Esophagus squamous epithelium (tissue), 5 donors: Measurements from ENCODE around the gene LRBA. TPM values are rescaled to one million over a fixed set of nuclear protein-coding genes. Genes with fewer than 3 reads are reported as not detected.

Source experiments
- DNase-seq: peaks from one replicate; lab custom pipeline; 2025; lab: John Stamatoyannopoulos, UW
- H3K27ac ChIP-seq, 4 donors: fragments of 200-600 bp; sonication (generic); one replicate each; pipeline ENCODE4 v1.5.1; 2016 to 2019; ENCODE audit warnings: mild to moderate bottlenecking in 1 of 4
- H3K27me3 ChIP-seq, 4 donors: fragments of 200-600 bp; sonication (generic); 1 replicate in 3 of 4; 2 replicates in 1 of 4; pipeline versions ENCODE4 v1.5.1 to v1.6.0; 2017 to 2021; ENCODE audit warnings: antibody characterized with exemption in 1 of 4
- H3K36me3 ChIP-seq, 3 donors: fragments of 200-600 bp; sonication (generic); one replicate each; pipeline ENCODE4 v1.5.1; 2016 to 2019
- H3K4me1 ChIP-seq, 3 donors: fragments of 200-600 bp; sonication (generic); one replicate each; pipeline ENCODE4 v1.5.1; 2017 to 2019
- H3K4me3 ChIP-seq, 4 donors: fragments of 200-600 bp; sonication (generic); 1 replicate in 3 of 4; 2 replicates in 1 of 4; pipeline ENCODE4 v1.5.1; 2016 to 2019; ENCODE audit warnings: mild to moderate bottlenecking in 2 of 4, moderate library complexity in 1 of 4
- H3K9me3 ChIP-seq, 3 donors: fragments of 200-600 bp; sonication (generic); one replicate each; pipeline ENCODE4 v1.5.1; 2016 to 2019
- CTCF ChIP-seq, 6 experiments: fragments of 450-650 bp in 4 of 6; fragments of 200-600 bp in 2 of 6; sonication (generic) in 2 of 6; IDR thresholded peaks; one replicate each; pipeline ENCODE4 v1.5.1; 2016 to 2019; ENCODE audit warnings: antibody characterized with exemption in 6 of 6, mild to moderate bottlenecking in 4 of 6, moderate library complexity in 4 of 6
- POLR2A ChIP-seq, 4 donors: fragments of 450-650 bp; IDR thresholded peaks; one replicate each; pipeline ENCODE4 v1.6.1; 2017; ENCODE audit warnings: antibody characterized with exemption in 4 of 4, mild to moderate bottlenecking in 4 of 4, moderate library complexity in 3 of 4
- WGBS, 2 donors: methylation state at CpG; one replicate each; pipeline ENCODE4 v1.1.5; 2018; 5-methylcytosine and 5-hydroxymethylcytosine counted together
- intact Hi-C: fragments of 100-400 bp; cut with DNase I; formaldehyde crosslinking; loops from one replicate; pipeline ENCODE4 v1.15.0; 2022
- total RNA-seq, 4 donors: library from RNA; depleted of rRNA; stranded (reverse); fragments of >200 nt; gene quantifications; one replicate each; pipeline ENCODE4 v1.1.0, GENCODE V29; 2016
- donor health status: DM: yes; HTN: yes; CAD: no.

Gene LRBA
- total RNA-seq, 4 donors from 2014 or later, result 54.7 to 91.8 (median 66.2) TPM

GRCh38 chr4:150944660-150945059, 70.4 kb downstream of the LRBA start:
- no peaks in the 10 kb centered on the region for H3K27me3 ChIP-seq
- DNase-seq, result no peak
- intact Hi-C loops, result no loop called here
- TF ChIP-seq CTCF (IDR thresholded peaks at IDR 0.05), result no peak
- no peak for TF ChIP-seq POLR2A (IDR thresholded peaks at IDR 0.05)
- 79 to 88% methylated on average over 6 of the region's 6 CpGs for WGBS, 2 donors
- H3K4me1 ChIP-seq, result no peaks in the 10 kb centered on the region
- H3K4me3 ChIP-seq, result no peak overlapping the region
- no peaks in the 10 kb centered on the region for H3K9me3 ChIP-seq
- H3K27ac ChIP-seq, result no peak overlapping the region
- no peaks in the 10 kb centered on the region for H3K36me3 ChIP-seq

DNA sequence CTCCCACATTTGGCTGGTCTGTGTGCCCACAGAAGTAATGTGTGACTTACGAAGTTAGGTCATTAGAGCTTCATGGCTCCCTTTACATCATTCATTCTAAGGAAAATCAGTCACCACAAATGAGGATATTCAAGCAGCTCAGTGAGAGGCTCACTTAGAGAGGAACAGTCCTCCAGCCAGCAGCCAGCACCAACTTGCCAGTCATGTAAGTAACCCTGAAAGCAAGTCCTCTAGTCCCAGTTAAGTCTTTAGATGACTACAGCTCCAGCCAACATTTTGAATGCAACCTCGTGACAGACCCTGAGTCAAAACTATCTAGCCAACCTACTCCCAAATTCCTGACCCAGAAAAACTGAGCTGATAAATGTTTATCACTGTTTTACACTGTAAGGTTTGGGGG, 71.3 kb downstream of the LRBA start:
- Histone ChIP-seq H3K4me3 (no peak overlapping the region), H3K27me3 (no peaks in the 10 kb centered on the region), H3K27ac (no peak overlapping the region), H3K4me1 (peaks cover 0 to 7% (median 0%) of the 10 kb centered on the region in 3 donors), H3K9me3 (no peaks in the 10 kb centered on the region), H3K36me3 (no peaks in the 10 kb centered on the region)
- intact Hi-C loops, result no loop called here
- TF ChIP-seq POLR2A (IDR thresholded peaks at IDR 0.05) (no peak), CTCF (IDR thresholded peaks at IDR 0.05) (no peak)
- DNase-seq, result no peak
- WGBS, 2 donors, result 53 to 66% methylated on average over 2 of the region's 2 CpGs

DNA sequence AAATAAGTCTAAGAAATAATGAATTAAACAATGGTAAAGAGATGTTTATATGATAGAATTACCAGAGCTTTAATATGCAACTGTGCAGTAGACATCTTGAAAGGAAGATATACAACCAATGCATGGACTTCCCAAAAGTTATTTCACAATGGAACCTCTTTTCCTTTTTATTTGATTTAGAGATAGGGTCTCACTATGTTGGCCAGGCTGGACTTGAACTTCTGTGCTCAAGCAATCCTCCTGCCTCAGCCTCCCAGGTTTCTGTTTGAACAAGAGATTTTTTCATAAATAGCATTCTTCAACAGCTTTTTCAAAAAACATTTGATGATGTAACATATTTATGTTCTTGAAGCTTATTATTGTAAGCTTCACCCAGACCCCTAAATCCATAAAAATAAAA, 72.0 kb downstream of the LRBA start:
- Histone ChIP-seq H3K4me3 (no peak overlapping the region), H3K27ac (no peak overlapping the region), H3K36me3 (no peaks in the 10 kb centered on the region), H3K27me3 (no peaks in the 10 kb centered on the region), H3K9me3 (no peaks in the 10 kb centered on the region), H3K4me1 (peaks cover 0 to 14% (median 0%) of the 10 kb centered on the region in 3 donors)
- intact Hi-C loops, result no loop called here
- no peak for DNase-seq
- TF ChIP-seq CTCF (IDR thresholded peaks at IDR 0.05), result no peak
- TF ChIP-seq POLR2A (IDR thresholded peaks at IDR 0.05), result no peak

DNA sequence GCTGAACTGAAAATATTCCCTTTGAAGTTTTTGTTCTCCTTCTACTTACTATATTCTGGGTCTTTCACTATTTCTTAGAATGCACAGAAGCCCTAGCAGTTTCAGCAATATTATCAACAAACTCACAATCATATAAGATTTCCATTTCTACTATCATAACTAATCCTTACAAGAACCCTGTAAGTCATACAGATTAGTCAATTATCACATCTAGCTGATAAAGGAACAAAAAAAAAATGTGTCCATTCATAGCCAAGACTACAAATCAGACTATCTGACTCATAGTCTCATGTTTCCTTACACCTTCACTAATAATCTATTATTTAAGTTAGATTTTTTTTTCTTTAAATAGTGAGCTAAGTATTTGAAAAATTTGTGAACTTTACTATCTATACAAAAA, 72.5 kb downstream of the LRBA start:
- Histone ChIP-seq H3K27me3 (no peaks in the 10 kb centered on the region), H3K4me1 (peaks cover 0 to 15% (median 0%) of the 10 kb centered on the region in 3 donors), H3K9me3 (no peaks in the 10 kb centered on the region), H3K4me3 (no peak overlapping the region), H3K36me3 (no peaks in the 10 kb centered on the region), H3K27ac (no peak overlapping the region)
- intact Hi-C loops, result no loop called here
- no peak for TF ChIP-seq POLR2A (IDR thresholded peaks at IDR 0.05)
- no peak for TF ChIP-seq CTCF (IDR thresholded peaks at IDR 0.05)
- no peak for DNase-seq

GRCh38 chr4:150940123-150940522, 75.0 kb downstream of the LRBA start:
- Histone ChIP-seq H3K9me3 (no peaks in the 10 kb centered on the region), H3K36me3 (no peaks in the 10 kb centered on the region), H3K27ac (no peak overlapping the region), H3K27me3 (no peaks in the 10 kb centered on the region), H3K4me3 (no peak overlapping the region), H3K4me1 (peaks cover 0 to 15% (median 0%) of the 10 kb centered on the region in 3 donors)
- TF ChIP-seq POLR2A (IDR thresholded peaks at IDR 0.05), result no peak
- TF ChIP-seq CTCF (IDR thresholded peaks at IDR 0.05), result no peak
- no peak for DNase-seq
- intact Hi-C loops, result no loop called here
